H9 (cell line): ENCODE results near the gene ANTKMT. TPM values are rescaled to one million over a fixed set of nuclear protein-coding genes. Genes with fewer than 3 reads are reported as not detected.

Experiments
- DNase-seq: peaks from one replicate; pipeline ENCODE4 v3.0.0-alpha.2; 2017
- H2AFZ ChIP-seq: one replicate; pipeline ENCODE4 v1.6.1; 2013; ENCODE audit warnings: mild to moderate bottlenecking, low read length, control low read depth, moderate library complexity
- H2AK5ac ChIP-seq: 2 replicates; pipeline ENCODE4 v1.6.1; 2013; ENCODE audit warnings: low read length, control low read depth, mixed read lengths; ENCODE audit not compliant: insufficient read length
- H2BK120ac ChIP-seq: one replicate; pipeline ENCODE4 v1.6.1; 2013; ENCODE audit warnings: low read depth, mild to moderate bottlenecking, low read length, control low read depth, inconsistent platforms; ENCODE audit not compliant: poor library complexity, severe bottlenecking
- H2BK12ac ChIP-seq: 2 replicates; pipeline ENCODE4 v1.6.1; 2013; ENCODE audit warnings: low read length, control low read depth, mixed read lengths, low read depth; ENCODE audit not compliant: insufficient read length
- H2BK15ac ChIP-seq: 2 replicates; pipeline ENCODE4 v1.6.1; 2013; ENCODE audit warnings: low read depth, low read length, control low read depth
- H2BK20ac ChIP-seq: one replicate; pipeline ENCODE4 v1.6.1; 2013; ENCODE audit warnings: low read depth, mild to moderate bottlenecking, low read length, control low read depth, inconsistent platforms; ENCODE audit not compliant: poor library complexity, severe bottlenecking
- H2BK5ac ChIP-seq: 2 replicates; pipeline ENCODE4 v1.6.1; 2013; ENCODE audit warnings: low read length, control low read depth, mixed read lengths; ENCODE audit not compliant: insufficient read length
- H3K14ac ChIP-seq: 2 replicates; pipeline ENCODE4 v1.6.1; 2013; ENCODE audit warnings: low read length, control low read depth; ENCODE audit not compliant: insufficient read depth
- H3K18ac ChIP-seq: 2 replicates; pipeline ENCODE4 v1.6.1; 2013; ENCODE audit warnings: low read depth, mild to moderate bottlenecking, mixed read lengths, low read length, control low read depth; ENCODE audit not compliant: insufficient read length
- H3K23ac ChIP-seq: 2 replicates; pipeline ENCODE4 v1.6.1; 2013; ENCODE audit warnings: low read length, control low read depth, mixed read lengths, low read depth; ENCODE audit not compliant: insufficient read length
- H3K23me2 ChIP-seq: 2 replicates; pipeline ENCODE4 v1.6.1; 2013; ENCODE audit warnings: low read depth, mild to moderate bottlenecking, mixed read lengths, low read length, control low read depth; ENCODE audit not compliant: insufficient read length, poor library complexity, severe bottlenecking
- H3K27ac ChIP-seq: 2 replicates; pipeline ENCODE4 v1.5.1; 2013; ENCODE audit warnings: low read length, control low read depth, mixed read lengths, low read depth; ENCODE audit not compliant: insufficient read length
- H3K27me3 ChIP-seq: 2 replicates; pipeline ENCODE4 v1.6.1; 2013; ENCODE audit warnings: low read length, control low read depth, inconsistent platforms; ENCODE audit not compliant: insufficient read depth
- H3K4ac ChIP-seq: 2 replicates; pipeline ENCODE4 v1.6.1; 2013; ENCODE audit warnings: low read depth, mild to moderate bottlenecking, control low read depth, inconsistent platforms, low read length, moderate library complexity
- H3K4me1 ChIP-seq: 2 replicates; pipeline ENCODE4 v1.6.1; 2013; ENCODE audit warnings: low read length, control low read depth, inconsistent platforms; ENCODE audit not compliant: insufficient read depth
- H3K4me2 ChIP-seq: 2 replicates; pipeline ENCODE4 v1.6.1; 2013; ENCODE audit warnings: low read length, control low read depth, mixed read lengths; ENCODE audit not compliant: insufficient read length, insufficient read depth
- H3K56ac ChIP-seq: 2 replicates; pipeline ENCODE4 v1.6.1; 2013; ENCODE audit warnings: low read depth, mild to moderate bottlenecking, mixed read lengths, low read length, control low read depth; ENCODE audit not compliant: insufficient read length
- H3K79me1 ChIP-seq: 2 replicates; pipeline ENCODE4 v1.6.1; 2013; ENCODE audit warnings: low read depth, mild to moderate bottlenecking, moderate library complexity, low read length, control low read depth, inconsistent platforms; ENCODE audit not compliant: insufficient read depth, poor library complexity, severe bottlenecking
- H3K79me2 ChIP-seq: 2 replicates; pipeline ENCODE4 v1.6.1; 2013; ENCODE audit warnings: low read length, control low read depth, inconsistent platforms; ENCODE audit not compliant: insufficient read depth
- H3K9ac ChIP-seq: 2 replicates; pipeline ENCODE4 v1.6.1; 2013; ENCODE audit warnings: low read length, control low read depth, mixed read lengths; ENCODE audit not compliant: insufficient read length; ENCODE audit errors: extremely low read depth
- H3K9me3 ChIP-seq: one replicate; pipeline ENCODE4 v1.6.1; 2013; ENCODE audit warnings: low read depth, low read length, inconsistent platforms; ENCODE audit not compliant: control insufficient read depth
- H3T11ph ChIP-seq: one replicate; pipeline ENCODE4 v1.6.1; 2013; ENCODE audit warnings: mild to moderate bottlenecking, low read length, control low read depth, inconsistent platforms
- H4K20me1 ChIP-seq: one replicate; pipeline ENCODE4 v1.6.1; 2013; ENCODE audit not compliant: control insufficient read depth, insufficient read length, insufficient read depth
- H4K5ac ChIP-seq: 2 replicates; pipeline ENCODE4 v1.6.1; 2013; ENCODE audit warnings: low read depth, mild to moderate bottlenecking, mixed read lengths, low read length, control low read depth; ENCODE audit not compliant: insufficient read length
- H4K8ac ChIP-seq: replicated peaks from 2 replicates; pipeline ENCODE4 v1.6.1; 2013; ENCODE audit warnings: low read length, control low read depth, mixed read lengths, low read depth; ENCODE audit not compliant: insufficient read length
- H4K91ac ChIP-seq: 2 replicates; pipeline ENCODE4 v1.6.1; 2013; ENCODE audit warnings: low read depth, mild to moderate bottlenecking, moderate library complexity, mixed read lengths, low read length, control low read depth; ENCODE audit not compliant: insufficient read length
- H3K27ac Mint-ChIP-seq, 3 experiments: 2 replicates in 2 of 3; 3 replicates in 1 of 3; pipeline ENCODE4 v1.8.0; 2020 to 2021; ENCODE audit warnings: mixed read lengths in 3 of 3, mild to moderate bottlenecking in 1 of 3, moderate library complexity in 1 of 3
- H3K27me3 Mint-ChIP-seq: 2 replicates; pipeline ENCODE4 v1.8.0; 2021; ENCODE audit warnings: low read depth, mild to moderate bottlenecking, moderate library complexity, mixed read lengths
- H3K36me3 Mint-ChIP-seq, 3 experiments: 2 replicates in 2 of 3; 3 replicates in 1 of 3; pipeline ENCODE4 v1.8.0; 2020 to 2021; ENCODE audit warnings: low read depth in 3 of 3, mixed read lengths in 3 of 3; ENCODE audit not compliant: insufficient read depth in 1 of 3
- H3K4me1 Mint-ChIP-seq, 2 experiments: 2 replicates each; pipeline ENCODE4 v1.8.0; 2020; ENCODE audit warnings: mixed read lengths in 2 of 2
- H3K4me3 Mint-ChIP-seq, 2 experiments: 2 replicates in 1 of 2; 3 replicates in 1 of 2; pipeline ENCODE4 v1.8.0; 2020 to 2021; ENCODE audit warnings: mild to moderate bottlenecking in 2 of 2, mixed read lengths in 2 of 2, moderate library complexity in 1 of 2
- H3K9me3 Mint-ChIP-seq, 2 experiments: 2 replicates in 1 of 2; 3 replicates in 1 of 2; pipeline ENCODE4 v1.8.0; 2020; ENCODE audit warnings: mild to moderate bottlenecking in 2 of 2, mixed read lengths in 2 of 2, moderate library complexity in 1 of 2
- CTCF ChIP-seq: fragments of 200-600 bp; sonication (generic); conservative IDR thresholded peaks from 3 replicates; pipeline ENCODE4 v1.8.0; 2021; ENCODE audit warnings: antibody characterized with exemption, mild to moderate bottlenecking
- WGBS: extraction: QIAGEN DNeasy Blood & Tissue Kit; methylation state at CpG from one replicate; pipeline ENCODE4 v1.1.7; 2013; ENCODE audit warnings: missing lambda C conversion rate, low lambda C conversion rate, mixed read lengths; ENCODE audit not compliant: insufficient read length; ENCODE audit errors: extremely low coverage; 5-methylcytosine and 5-hydroxymethylcytosine counted together
- total RNA-seq: library from RNA; stranded (reverse); gene quantifications from 2 replicates; pipeline ENCODE4 v1.2.1, GENCODE V29; 2021

Gene ANTKMT
- total RNA-seq, 1 experiment from 2014 or later = 31.5 TPM

DNA sequence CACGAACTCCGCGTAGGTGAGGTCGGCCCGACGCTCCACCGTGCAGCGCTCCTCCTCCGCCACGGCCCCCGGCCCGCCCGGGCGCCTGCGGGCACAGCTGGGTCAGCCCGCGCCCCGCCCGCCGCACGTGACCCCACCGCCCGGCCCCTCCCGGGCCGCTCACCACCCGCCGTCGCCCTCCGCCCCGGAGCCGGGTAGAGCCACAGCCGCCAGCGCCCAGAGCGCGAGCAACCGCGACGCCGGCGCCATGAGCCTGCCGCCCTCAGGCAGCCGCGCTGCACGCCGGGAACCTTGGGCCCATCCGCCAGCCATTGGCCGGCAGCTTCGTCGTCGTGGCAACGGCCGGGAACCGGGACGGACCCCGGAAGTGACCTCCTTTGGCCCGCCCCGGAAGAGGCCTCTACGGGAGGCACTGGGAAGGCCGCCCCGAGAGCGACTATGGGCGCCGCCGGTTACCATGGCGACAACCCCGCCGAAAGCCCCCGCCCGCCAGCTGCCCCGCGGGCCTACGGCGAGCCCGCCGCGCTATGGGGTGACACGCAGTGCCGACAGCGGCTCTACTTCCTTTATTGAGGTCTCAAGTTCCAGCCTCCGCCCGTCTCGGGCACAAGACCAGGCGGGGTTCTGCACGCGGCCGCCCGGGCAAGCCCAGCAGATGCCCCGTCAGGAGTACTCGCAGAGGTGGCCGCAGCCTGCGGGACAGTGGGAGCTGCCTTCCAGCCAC lies 36.7 kb upstream of the ANTKMT start, which contains the start of gene JMJD8:
JMJD8 (minus strand) TSS at position 264 of the 724 bp plus-strand sequence; CDS start at position 249, 15 bp downstream.
- Histone ChIP-seq H3K27ac (no peak within 1 kb of the TSS), H3T11ph (no peak within 1 kb of the TSS), H3K79me1 (no peaks in the 10 kb centered on the region), H3K4me1 (no peaks in the 10 kb centered on the region), H2BK120ac (no peak within 1 kb of the TSS), H3K56ac (no peak within 1 kb of the TSS), H2BK20ac (no peak within 1 kb of the TSS), H4K91ac (no peak within 1 kb of the TSS), H2BK12ac (no peak within 1 kb of the TSS), H3K9ac (peak within 1 kb of the TSS; percentile 21), H3K14ac (no peak within 1 kb of the TSS), H2AFZ (no peak within 1 kb of the TSS), H3K79me2 (peaks cover 2% of the 10 kb centered on the region; the same call in 1 of the 2 replicates), H3K27me3 (no peaks in the 10 kb centered on the region), H2BK15ac (no peak within 1 kb of the TSS), H3K4me2 (peak within 1 kb of the TSS; percentile 20), H2BK5ac (no peak within 1 kb of the TSS), H2AK5ac (no peak within 1 kb of the TSS), H3K4ac (no peak within 1 kb of the TSS), H3K23me2 (peaks cover 11% of the 10 kb centered on the region), H3K18ac (no peak within 1 kb of the TSS), H4K20me1 (no peaks in the 10 kb centered on the region), H4K8ac (no peak within 1 kb of the TSS), H3K9me3 (no peaks in the 10 kb centered on the region), H4K5ac (no peak within 1 kb of the TSS), H3K23ac (no peak within 1 kb of the TSS)
- Mint-ChIP-seq H3K27me3 (no peaks in the 10 kb centered on the region; the same call in 1 of the 2 replicates), H3K4me1 (peaks cover 10 to 22% of the 10 kb centered on the region in 2 experiments; a peak in 3 of 4 replicates), H3K36me3 (peaks cover 15 to 47% (median 44%) of the 10 kb centered on the region in 3 experiments; a peak in 6 of 7 replicates), H3K27ac (peak within 1 kb of the TSS in 1 of 3 experiments; percentile 83; a peak in 2 of 7 replicates), H3K9me3 (no peaks in the 10 kb centered on the region), H3K4me3 (peak within 1 kb of the TSS; percentile 81 to 86)
- WGBS = no CpG with 5 or more reads among the region's 91 CpGs
- TF ChIP-seq CTCF = no peak
- DNase-seq = peak; percentile 97
